DND-41 (cell line): ENCODE data around the gene SCGB1C2.

Experiments used
- ATAC-seq: fragments of 200-7000 bp; cut with Tn5 transposase; 3 replicates; pipeline ENCODE4 v1.9.1; 2021; ENCODE audit warnings: low read depth; ENCODE audit not compliant: insufficient read depth
- DNase-seq: peaks from one replicate; pipeline ENCODE4 v3.0.0-alpha.2; 2020
- H2AFZ ChIP-seq: 2 replicates; pipeline ENCODE4 v1.6.0; 2012; ENCODE audit warnings: low read depth, low read length
- H3K27ac ChIP-seq: 2 replicates; pipeline ENCODE4 v1.5.1; 2012; ENCODE audit warnings: low read length, inconsistent platforms
- H3K27me3 ChIP-seq: fragments of 200-600 bp; sonication (generic); 2 replicates; pipeline ENCODE4 v1.6.0; 2012; ENCODE audit warnings: low read length, mild to moderate bottlenecking, inconsistent platforms; ENCODE audit not compliant: insufficient read depth, poor library complexity
- H3K36me3 ChIP-seq: 2 replicates; pipeline ENCODE4 v1.5.1; 2012; ENCODE audit warnings: low read length, inconsistent platforms; ENCODE audit not compliant: insufficient read depth
- H3K4me1 ChIP-seq: 2 replicates; pipeline ENCODE4 v1.5.1; 2012; ENCODE audit warnings: mild to moderate bottlenecking, low read length; ENCODE audit not compliant: insufficient read depth
- H3K4me2 ChIP-seq: 2 replicates; pipeline ENCODE4 v1.6.0; 2012; ENCODE audit warnings: mild to moderate bottlenecking, moderate library complexity, low read length, inconsistent platforms; ENCODE audit not compliant: insufficient read depth
- H3K4me3 ChIP-seq, 2 experiments: fragments of 200-600 bp in 1 of 2; shearing (Covaris generic) in 1 of 2; 2 replicates each; pipeline ENCODE4 v1.5.1; 2012 to 2016; ENCODE audit warnings: inconsistent platforms in 2 of 2, low read length in 2 of 2, mild to moderate bottlenecking in 2 of 2, low read depth in 1 of 2, moderate library complexity in 1 of 2
- H3K79me2 ChIP-seq: 2 replicates; pipeline ENCODE4 v1.6.0; 2012; ENCODE audit warnings: low read length, inconsistent platforms; ENCODE audit not compliant: insufficient read depth
- H3K9ac ChIP-seq: 2 replicates; pipeline ENCODE4 v1.6.0; 2012; ENCODE audit warnings: low read depth, mild to moderate bottlenecking, inconsistent platforms, low read length, moderate library complexity
- H3K9me3 ChIP-seq: 2 replicates; pipeline ENCODE4 v1.5.1; 2012; ENCODE audit warnings: low read length, moderate library complexity, mild to moderate bottlenecking, inconsistent platforms; ENCODE audit not compliant: insufficient read depth, severe bottlenecking
- H4K20me1 ChIP-seq: 2 replicates; pipeline ENCODE4 v1.6.0; 2012; ENCODE audit warnings: low read length; ENCODE audit not compliant: insufficient read depth
- EZH2 ChIP-seq: IDR thresholded peaks from 3 replicates; pipeline ENCODE4 v1.6.1; 2012; ENCODE audit warnings: borderline replicate concordance, low read depth, mild to moderate bottlenecking, moderate library complexity, low read length, inconsistent platforms; ENCODE audit not compliant: severe bottlenecking
- TF ChIP-seq, protein P1 (sequence below): IDR thresholded peaks from 2 replicates; pipeline ENCODE4 v1.5.1; 2012; ENCODE audit warnings: borderline replicate concordance, low read length, moderate library complexity, mild to moderate bottlenecking; ENCODE audit not compliant: poor library complexity, severe bottlenecking; ENCODE audit errors: extremely low read depth

The SCGB1C2 gene

DNA sequence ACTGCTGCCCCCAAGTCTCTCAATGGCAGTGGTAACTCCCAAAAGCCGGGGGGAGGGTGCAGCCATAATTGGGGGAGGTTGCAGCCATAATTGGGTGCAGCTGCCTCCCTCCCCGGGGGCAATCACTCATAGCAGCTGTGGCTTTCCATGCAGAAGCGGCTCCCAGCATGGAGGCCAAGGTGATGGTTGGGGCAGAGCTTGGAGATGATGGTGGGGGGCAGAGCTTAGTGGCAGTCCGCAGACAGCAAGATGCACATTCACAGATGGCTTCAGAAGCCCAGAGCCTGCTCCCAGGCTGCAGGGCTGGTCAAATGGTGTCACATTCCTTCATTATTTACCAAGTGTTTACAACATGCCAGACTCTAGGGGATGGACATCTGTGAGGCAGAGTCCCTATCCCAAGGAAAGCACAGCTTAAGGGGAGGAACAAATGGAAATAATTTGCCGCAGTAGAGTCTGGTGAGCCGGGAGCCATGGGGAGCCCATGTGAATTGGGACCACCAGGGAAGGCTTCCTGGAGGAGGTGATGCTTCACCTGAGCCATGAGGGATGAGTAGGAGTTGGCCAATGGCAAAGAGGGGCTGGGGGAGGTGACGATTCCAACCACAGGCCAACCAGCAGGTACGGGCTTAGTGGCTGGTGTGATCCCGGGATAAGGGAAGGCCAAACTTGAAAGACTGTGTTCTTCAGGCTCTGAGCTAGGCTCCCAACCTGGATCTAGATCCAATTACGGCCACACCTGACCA is 36.0 kb downstream of the SCGB1C2 start:
- ATAC-seq (no peak), DNase-seq (no peak)
- no peak for TF ChIP-seq EZH2
- TF ChIP-seq, protein P1, sequence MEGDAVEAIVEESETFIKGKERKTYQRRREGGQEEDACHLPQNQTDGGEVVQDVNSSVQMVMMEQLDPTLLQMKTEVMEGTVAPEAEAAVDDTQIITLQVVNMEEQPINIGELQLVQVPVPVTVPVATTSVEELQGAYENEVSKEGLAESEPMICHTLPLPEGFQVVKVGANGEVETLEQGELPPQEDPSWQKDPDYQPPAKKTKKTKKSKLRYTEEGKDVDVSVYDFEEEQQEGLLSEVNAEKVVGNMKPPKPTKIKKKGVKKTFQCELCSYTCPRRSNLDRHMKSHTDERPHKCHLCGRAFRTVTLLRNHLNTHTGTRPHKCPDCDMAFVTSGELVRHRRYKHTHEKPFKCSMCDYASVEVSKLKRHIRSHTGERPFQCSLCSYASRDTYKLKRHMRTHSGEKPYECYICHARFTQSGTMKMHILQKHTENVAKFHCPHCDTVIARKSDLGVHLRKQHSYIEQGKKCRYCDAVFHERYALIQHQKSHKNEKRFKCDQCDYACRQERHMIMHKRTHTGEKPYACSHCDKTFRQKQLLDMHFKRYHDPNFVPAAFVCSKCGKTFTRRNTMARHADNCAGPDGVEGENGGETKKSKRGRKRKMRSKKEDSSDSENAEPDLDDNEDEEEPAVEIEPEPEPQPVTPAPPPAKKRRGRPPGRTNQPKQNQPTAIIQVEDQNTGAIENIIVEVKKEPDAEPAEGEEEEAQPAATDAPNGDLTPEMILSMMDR: no peak
- H3K79me2 ChIP-seq: no peaks in the 10 kb centered on the region
- no peaks in the 10 kb centered on the region for H3K9me3 ChIP-seq
- peaks cover 6% of the 10 kb centered on the region for H3K27me3 ChIP-seq
- no peaks in the 10 kb centered on the region for H3K36me3 ChIP-seq
- no peak overlapping the region for H3K4me3 ChIP-seq
- no peak overlapping the region for H3K27ac ChIP-seq
- no peak overlapping the region for H3K4me2 ChIP-seq
- H3K4me1 ChIP-seq: no peaks in the 10 kb centered on the region
- H2AFZ ChIP-seq: no peak overlapping the region
- H4K20me1 ChIP-seq: 0 out of 2 replicates have a peak, but pooled peaks cover 7% of the 10 kb centered on the region
- no peak overlapping the region for H3K9ac ChIP-seq

DNA sequence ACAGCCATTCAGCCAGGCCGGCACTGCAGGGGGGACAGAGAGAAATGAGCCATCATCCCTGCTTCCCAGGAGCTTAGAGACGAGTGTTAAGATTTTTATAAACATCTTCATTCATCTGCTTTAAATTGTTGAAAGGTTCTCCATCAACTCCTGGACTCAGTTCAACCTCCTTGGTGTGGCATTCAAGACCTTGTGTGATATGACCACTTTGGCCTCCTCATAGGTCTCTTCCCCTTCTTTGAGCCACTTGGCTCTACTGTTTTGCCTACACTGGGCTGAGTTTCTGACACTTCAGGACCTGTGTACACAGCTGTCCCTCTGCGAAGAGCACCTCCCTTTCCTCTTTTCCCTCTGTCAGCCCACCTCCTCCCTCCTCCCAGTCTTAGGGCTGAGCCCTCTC is 39.8 kb downstream of the SCGB1C2 start:
- Histone ChIP-seq H3K79me2 (no peaks in the 10 kb centered on the region), H3K36me3 (no peaks in the 10 kb centered on the region), H2AFZ (no peak overlapping the region), H4K20me1 (0 out of 2 replicates have a peak, but pooled peaks cover 3% of the 10 kb centered on the region), H3K27me3 (peaks cover 7% of the 10 kb centered on the region), H3K4me3 (no peak overlapping the region), H3K4me1 (no peaks in the 10 kb centered on the region), H3K9ac (no peak overlapping the region), H3K4me2 (no peak overlapping the region), H3K9me3 (no peaks in the 10 kb centered on the region), H3K27ac (no peak overlapping the region)
- TF ChIP-seq, protein P1: no peak
- no peak for TF ChIP-seq EZH2
- ATAC-seq (no peak), DNase-seq (no peak)

DNA sequence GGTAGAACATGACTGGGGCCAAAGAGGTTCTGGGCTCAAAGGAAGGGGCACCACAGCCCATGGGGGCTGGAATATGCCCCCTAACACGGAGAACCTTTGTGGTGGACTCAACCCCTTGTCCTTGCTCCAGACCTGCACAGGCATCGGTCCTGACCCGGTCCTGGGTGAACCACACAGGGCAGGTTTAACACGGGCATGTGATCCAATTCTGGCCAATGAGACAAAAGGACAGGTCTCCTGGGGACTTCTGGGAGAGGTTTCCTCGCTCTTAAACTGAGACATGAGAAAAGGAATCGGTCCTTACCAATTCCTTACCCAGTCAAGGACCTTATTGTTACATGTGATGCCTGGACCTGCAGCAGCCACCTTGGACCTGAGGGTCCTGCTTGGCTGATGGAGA is 40.4 kb downstream of the SCGB1C2 start:
- no peaks in the 10 kb centered on the region for H3K9me3 ChIP-seq
- no peak overlapping the region for H2AFZ ChIP-seq
- no peaks in the 10 kb centered on the region for H3K79me2 ChIP-seq
- H4K20me1 ChIP-seq: 0 out of 2 replicates have a peak, but pooled peaks cover 3% of the 10 kb centered on the region
- no peak overlapping the region for H3K4me3 ChIP-seq
- no peak overlapping the region for H3K9ac ChIP-seq
- no peak for TF ChIP-seq EZH2
- TF ChIP-seq, protein P1: no peak
- H3K27ac ChIP-seq: no peak overlapping the region
- no peak for ATAC-seq
- H3K4me1 ChIP-seq: no peaks in the 10 kb centered on the region
- peaks cover 7% of the 10 kb centered on the region for H3K27me3 ChIP-seq
- no peaks in the 10 kb centered on the region for H3K36me3 ChIP-seq
- DNase-seq: no peak
- H3K4me2 ChIP-seq: no peak overlapping the region
